ENCODE measurements around the gene RHOJ.

GRCh38 chr14:63241096-63241495 is 36.9 kb downstream of the RHOJ start:
- TF ChIP-seq ZNF232 (CRISPR knock-in tag; IDR thresholded peaks at IDR 0.05; ENCODE audit: borderline replicate concordance) (no peak), ZSCAN30 (CRISPR knock-in tag; IDR thresholded peaks at IDR 0.05) (no peak)
